Small intestine (tissue), 7 donors: ENCODE results near the gene MYL5. TPM values are rescaled to one million over a fixed set of nuclear protein-coding genes. Genes with fewer than 3 reads are reported as not detected.

Experiments used
- DNase-seq, 2 donors: peaks; one replicate each; pipeline versions ENCODE4 v3.0.0 to v3.0.0-alpha.2; 2013
- FAIRE-seq: peaks from 2 replicates; lab custom pipeline; 2012; peaks lifted over from hg19 to GRCh38; lab: Jason Lieb, UNC
- H3K27ac ChIP-seq, 3 donors: one replicate each; pipeline ENCODE4 v1.5.1; 2013; ENCODE audit warnings: low read length in 2 of 3, mild to moderate bottlenecking in 2 of 3, control low read depth in 1 of 3, inconsistent platforms in 1 of 3, low read depth in 1 of 3, moderate library complexity in 1 of 3
- H3K27me3 ChIP-seq, 3 donors: one replicate each; pipeline ENCODE4 v1.6.1; 2013; ENCODE audit warnings: low read length in 3 of 3, inconsistent platforms in 1 of 3; ENCODE audit not compliant: control insufficient read depth in 3 of 3, insufficient read depth in 3 of 3
- H3K36me3 ChIP-seq, 3 donors: one replicate each; pipeline ENCODE4 v1.6.1; 2013; ENCODE audit warnings: low read length in 3 of 3, inconsistent platforms in 1 of 3, low read depth in 1 of 3, mild to moderate bottlenecking in 1 of 3, moderate library complexity in 1 of 3; ENCODE audit not compliant: control insufficient read depth in 3 of 3, insufficient read depth in 2 of 3
- H3K4me1 ChIP-seq, 3 donors: one replicate each; pipeline ENCODE4 v1.6.1; 2013; ENCODE audit warnings: low read length in 2 of 3, inconsistent platforms in 1 of 3, low read depth in 1 of 3, mild to moderate bottlenecking in 1 of 3, moderate library complexity in 1 of 3; ENCODE audit not compliant: control insufficient read depth in 3 of 3, insufficient read depth in 2 of 3
- H3K4me3 ChIP-seq, 3 donors: one replicate each; pipeline ENCODE4 v1.5.1; 2013; ENCODE audit warnings: low read length in 3 of 3, control low read depth in 1 of 3, inconsistent platforms in 1 of 3, low read depth in 1 of 3, mild to moderate bottlenecking in 1 of 3, moderate library complexity in 1 of 3
- H3K9me3 ChIP-seq, 2 donors: one replicate each; pipeline ENCODE4 v1.6.1; 2013; ENCODE audit warnings: low read depth in 1 of 2, low read length in 1 of 2; ENCODE audit not compliant: control insufficient read depth in 2 of 2, insufficient read depth in 1 of 2
- WGBS, 3 donors: extraction: QIAGEN DNeasy Blood & Tissue Kit; methylation state at CpG; one replicate each; pipeline ENCODE4 v1.1.7; 2013; 5-methylcytosine and 5-hydroxymethylcytosine counted together
- polyA plus RNA-seq, 4 donors: library from polyadenylated mRNA; stranded (reverse) in 3 of 4; unstranded in 1 of 4; fragments of 200-250 nt in 3 of 4; fragments of 120-200 nt in 1 of 4; gene quantifications; one replicate each; pipeline versions ENCODE4 v1.2.1 to v1.2.3, GENCODE V29; 2013
- donor health status: healthy with polysubstance abuse.
- donor health status: control.
- donor health status: control.
- donor health status: Bipolar disorder and iron deficiency.
- donor health status: healthy.

The MYL5 gene
- polyA plus RNA-seq, 4 donors, result 36.1 to 316 (median 159) TPM

- Histone ChIP-seq H3K36me3 (peaks cover 0 to 25% (median 0%) of the 10 kb centered on the region in 3 donors), H3K27ac (no peak overlapping the region), H3K9me3 (no peaks in the 10 kb centered on the region), H3K4me3 (peak overlapping the region in 2 of 3 donors; percentile 98), H3K4me1 (peaks cover 0 to 11% (median 5%) of the 10 kb centered on the region in 3 donors), H3K27me3 (no peaks in the 10 kb centered on the region)
- FAIRE-seq (no peak), DNase-seq (no peak)
- WGBS, 3 donors, result 30 to 55% (median 46%) methylated on average over 17 to 20 of the region's 21 CpGs
Observed at GRCh38 chr4:706834-707598, 32.7 kb downstream of the MYL5 start.

DNA sequence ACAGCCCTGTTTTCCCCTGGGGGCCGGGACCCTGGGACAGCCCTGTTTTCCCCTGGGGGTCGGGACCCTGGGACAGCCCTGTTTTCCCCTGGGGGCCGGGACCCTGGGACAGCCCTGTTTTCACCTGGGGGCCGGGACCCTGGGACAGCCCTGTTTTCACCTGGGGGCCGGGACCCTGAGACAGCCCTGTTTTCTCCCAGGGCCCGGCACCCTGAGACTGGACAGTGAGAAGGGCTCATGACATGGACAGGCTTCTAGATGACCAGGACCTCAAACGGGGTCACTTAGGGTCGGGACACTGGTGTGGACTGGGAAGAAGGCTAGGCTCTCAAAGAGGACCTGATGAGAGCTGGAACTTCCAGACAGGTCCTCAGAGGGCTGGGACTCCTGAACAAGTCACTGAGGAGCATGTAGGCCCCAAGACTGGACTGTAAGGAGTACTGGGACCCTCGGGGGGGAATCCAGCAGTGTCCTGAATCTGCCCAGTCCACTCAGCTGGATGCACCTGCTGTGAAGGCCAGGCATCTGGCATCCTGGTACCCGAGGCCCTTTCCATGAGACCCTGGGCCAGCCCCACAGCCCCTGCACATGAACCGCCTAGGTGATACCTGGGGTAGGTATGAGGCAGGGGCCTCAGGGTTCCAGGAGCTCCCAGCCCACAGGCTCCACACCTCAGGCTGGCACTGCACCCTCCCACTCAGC, 33.7 kb downstream of the MYL5 start:
- no peak overlapping the region for H3K27ac ChIP-seq
- 76 to 90% (median 81%) methylated on average over 11 of the region's 11 CpGs for WGBS, 3 donors
- H3K4me1 ChIP-seq, result peaks cover 0 to 5% (median 3%) of the 10 kb centered on the region in 3 donors
- no peak for FAIRE-seq
- H3K36me3 ChIP-seq, result peaks cover 0 to 30% (median 0%) of the 10 kb centered on the region in 3 donors
- no peaks in the 10 kb centered on the region for H3K9me3 ChIP-seq
- DNase-seq, result no peak
- no peaks in the 10 kb centered on the region for H3K27me3 ChIP-seq
- H3K4me3 ChIP-seq, result no peak overlapping the region

- WGBS, 3 donors, result 83 to 94% (median 88%) methylated on average over 6 of the region's 6 CpGs
- peaks cover 0 to 5% (median 3%) of the 10 kb centered on the region in 3 donors for H3K4me1 ChIP-seq
- no peak overlapping the region for H3K27ac ChIP-seq
- no peak for DNase-seq
- no peak for FAIRE-seq
- no peaks in the 10 kb centered on the region for H3K9me3 ChIP-seq
- no peak overlapping the region for H3K4me3 ChIP-seq
- H3K36me3 ChIP-seq, result peaks cover 0 to 34% (median 0%) of the 10 kb centered on the region in 3 donors
- no peaks in the 10 kb centered on the region for H3K27me3 ChIP-seq
Observed at GRCh38 chr4:708631-708933, 34.2 kb downstream of the MYL5 start.

DNA sequence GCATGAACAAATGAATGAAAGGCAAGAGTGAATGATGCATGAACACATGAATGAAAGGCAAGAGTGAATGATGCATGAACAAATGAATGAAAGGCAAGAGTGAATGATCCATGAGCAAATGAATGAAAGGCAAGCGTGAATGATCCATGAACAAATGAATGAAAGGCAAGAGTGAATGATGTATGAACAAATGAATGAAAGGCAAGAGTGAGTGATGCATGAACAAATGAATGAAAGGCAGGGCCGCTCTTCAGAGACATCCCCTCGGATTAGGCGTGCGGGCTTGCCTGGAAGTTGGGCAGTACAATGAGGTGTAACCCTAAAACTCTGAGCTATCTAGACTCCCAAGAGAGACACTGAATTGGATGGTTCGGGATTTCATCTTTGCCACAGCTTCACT, 35.0 kb downstream of the MYL5 start:
- no peak overlapping the region for H3K4me3 ChIP-seq
- peaks cover 0 to 42% (median 0%) of the 10 kb centered on the region in 3 donors for H3K36me3 ChIP-seq
- H3K9me3 ChIP-seq, result no peaks in the 10 kb centered on the region
- DNase-seq (no peak), FAIRE-seq (no peak)
- H3K27me3 ChIP-seq, result no peaks in the 10 kb centered on the region
- 95 to 96% (median 95%) methylated on average over 6 of the region's 6 CpGs for WGBS, 3 donors
- peaks cover 0 to 5% (median 3%) of the 10 kb centered on the region in 3 donors for H3K4me1 ChIP-seq
- H3K27ac ChIP-seq, result no peak overlapping the region

DNA sequence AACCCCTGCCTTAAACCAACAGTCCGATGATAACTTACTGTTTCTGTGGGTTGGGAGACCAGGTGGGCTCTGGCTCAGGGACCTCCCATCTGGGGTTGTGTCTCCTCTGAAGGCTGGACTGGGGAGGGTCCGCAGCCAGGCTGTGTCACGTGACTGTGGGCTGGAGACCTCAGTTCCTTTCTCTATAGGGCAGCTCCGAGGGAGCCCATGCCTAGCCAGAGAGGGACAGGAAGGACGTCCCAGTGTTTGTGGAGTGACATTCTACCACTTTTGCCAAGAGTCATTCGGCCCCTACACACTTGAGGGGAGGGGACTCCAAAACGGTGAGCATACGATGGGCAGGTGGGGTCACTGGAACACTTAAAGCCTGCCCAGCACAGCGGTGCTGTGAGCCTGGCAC, 35.8 kb downstream of the MYL5 start:
- Histone ChIP-seq H3K27me3 (no peaks in the 10 kb centered on the region), H3K4me1 (peaks cover 0 to 5% (median 3%) of the 10 kb centered on the region in 3 donors), H3K27ac (no peak overlapping the region), H3K9me3 (no peaks in the 10 kb centered on the region), H3K4me3 (no peak overlapping the region), H3K36me3 (peaks cover 0 to 46% (median 0%) of the 10 kb centered on the region in 3 donors)
- DNase-seq (no peak), FAIRE-seq (no peak)
- 76 to 82% (median 78%) methylated on average over 9 of the region's 9 CpGs for WGBS, 3 donors

DNA sequence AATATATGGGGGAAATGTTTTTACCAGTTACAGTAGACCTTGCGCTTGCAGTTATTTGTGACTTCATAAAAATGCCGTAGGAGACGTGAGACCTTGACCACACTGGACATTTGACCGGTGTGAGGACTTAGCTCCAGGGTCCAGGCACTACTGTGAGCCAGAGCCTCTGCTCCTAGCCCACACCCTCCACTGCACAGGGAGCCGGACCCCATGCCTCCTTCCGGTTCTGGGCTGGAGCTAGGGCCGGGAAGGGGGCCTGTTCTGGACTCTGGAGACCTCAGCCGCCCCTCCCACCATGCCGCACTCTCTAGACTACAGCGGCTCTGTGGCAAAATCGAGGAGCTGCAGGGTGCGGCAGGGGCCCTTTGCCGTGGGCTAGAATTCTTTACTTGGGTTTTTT, 36.6 kb downstream of the MYL5 start:
- Histone ChIP-seq H3K4me1 (peaks cover 0 to 5% (median 3%) of the 10 kb centered on the region in 3 donors), H3K9me3 (no peaks in the 10 kb centered on the region), H3K27ac (no peak overlapping the region), H3K4me3 (no peak overlapping the region), H3K27me3 (no peaks in the 10 kb centered on the region), H3K36me3 (peaks cover 0 to 46% (median 0%) of the 10 kb centered on the region in 3 donors)
- WGBS, 3 donors, result 89 to 93% (median 92%) methylated on average over 13 of the region's 13 CpGs
- FAIRE-seq (no peak), DNase-seq (no peak)

GRCh38 chr4:712093-712492, 37.8 kb downstream of the MYL5 start:
- Histone ChIP-seq H3K4me3 (no peak overlapping the region), H3K27ac (no peak overlapping the region), H3K36me3 (peaks cover 0 to 46% (median 0%) of the 10 kb centered on the region in 3 donors), H3K27me3 (no peaks in the 10 kb centered on the region), H3K9me3 (no peaks in the 10 kb centered on the region), H3K4me1 (peaks cover 0 to 5% (median 3%) of the 10 kb centered on the region in 3 donors)
- FAIRE-seq (no peak), DNase-seq (no peak)
- WGBS, 3 donors, result 60 to 68% (median 66%) methylated on average over 3 of the region's 3 CpGs

GRCh38 chr4:712916-713632, 38.7 kb downstream of the MYL5 start:
- Histone ChIP-seq H3K9me3 (no peaks in the 10 kb centered on the region), H3K27me3 (no peaks in the 10 kb centered on the region), H3K36me3 (peaks cover 0 to 47% (median 0%) of the 10 kb centered on the region in 3 donors), H3K4me1 (peaks cover 0 to 5% (median 0%) of the 10 kb centered on the region in 3 donors), H3K4me3 (no peak overlapping the region), H3K27ac (no peak overlapping the region)
- FAIRE-seq (no peak), DNase-seq (no peak)
- WGBS, 3 donors, result 78 to 86% (median 85%) methylated on average over 9 of the region's 9 CpGs
